OCI-LY1 (cell line): Measurements from ENCODE around the gene CPEB4.

ENCODE experiments used
- H2AFZ ChIP-seq: fragments of 200-600 bp; sonication (generic), shearing (Covaris generic); 2 replicates; pipeline ENCODE4 v1.6.0; 2014; ENCODE audit warnings: antibody characterized with exemption, mild to moderate bottlenecking, low read length
- H3F3A ChIP-seq: fragments of 200-600 bp; sonication (generic), shearing (Covaris generic); 2 replicates; pipeline ENCODE4 v1.6.0; 2014; ENCODE audit warnings: mild to moderate bottlenecking, antibody characterized with exemption, low read length, moderate library complexity; ENCODE audit not compliant: insufficient read depth
- H3K27ac ChIP-seq: fragments of 200-600 bp; sonication (generic); 2 replicates; pipeline ENCODE4 v1.5.1; 2014; ENCODE audit warnings: low read length, mixed run types, mild to moderate bottlenecking, low read depth; ENCODE audit not compliant: poor library complexity, severe bottlenecking
- H3K27me3 ChIP-seq: fragments of 200-600 bp; sonication (generic); 2 replicates; pipeline ENCODE4 v1.6.0; 2014; ENCODE audit warnings: antibody characterized with exemption, mild to moderate bottlenecking, low read length, moderate library complexity; ENCODE audit not compliant: insufficient read depth
- H3K36me3 ChIP-seq: fragments of 200-600 bp; sonication (generic); 2 replicates; pipeline ENCODE4 v1.6.1; 2014; ENCODE audit warnings: mild to moderate bottlenecking, antibody characterized with exemption, low read length, moderate library complexity, mixed read lengths; ENCODE audit not compliant: insufficient read depth
- H3K4me1 ChIP-seq: fragments of 200-600 bp; sonication (generic); 2 replicates; pipeline ENCODE4 v1.5.1; 2014; ENCODE audit warnings: mild to moderate bottlenecking, low read length, moderate library complexity; ENCODE audit not compliant: insufficient read depth, severe bottlenecking
- H3K4me2 ChIP-seq: fragments of 200-600 bp; sonication (generic), shearing (Covaris generic); 2 replicates; pipeline ENCODE4 v1.6.1; 2014; ENCODE audit warnings: low read length
- H3K4me3 ChIP-seq: fragments of 200-600 bp; sonication (generic); 2 replicates; pipeline ENCODE4 v1.5.1; 2014; ENCODE audit warnings: low read length, low read depth, mild to moderate bottlenecking, mixed read lengths; ENCODE audit not compliant: poor library complexity, severe bottlenecking
- H3K79me2 ChIP-seq: fragments of 200-600 bp; shearing (Covaris generic); 2 replicates; pipeline ENCODE4 v1.6.1; 2016; ENCODE audit warnings: mixed run types, low read length, mixed read lengths; ENCODE audit not compliant: insufficient read depth
- H3K9ac ChIP-seq: fragments of 200-600 bp; sonication (generic), shearing (Covaris generic); 2 replicates; pipeline ENCODE4 v1.6.1; 2014; ENCODE audit warnings: mild to moderate bottlenecking, low read length, mixed read lengths
- H3K9me2 ChIP-seq: fragments of 200-600 bp; sonication (generic), shearing (Covaris generic); 2 replicates; pipeline ENCODE4 v1.6.1; 2014; ENCODE audit warnings: low read depth, mild to moderate bottlenecking, low read length, mixed read lengths
- H3K9me3 ChIP-seq: fragments of 200-600 bp; shearing (Covaris generic); 2 replicates; pipeline ENCODE4 v1.6.1; 2014; ENCODE audit warnings: low read length, mixed read lengths
- H4K20me1 ChIP-seq: fragments of 200-600 bp; sonication (generic), shearing (Covaris generic); 2 replicates; pipeline ENCODE4 v1.6.0; 2016; ENCODE audit warnings: mild to moderate bottlenecking, low read length; ENCODE audit not compliant: insufficient read depth
- EZH2 ChIP-seq: fragments of 200-600 bp; sonication (generic), shearing (Covaris generic); IDR thresholded peaks from 2 replicates; pipeline ENCODE4 v1.8.0; 2017; ENCODE audit warnings: borderline replicate concordance, mixed run types, mild to moderate bottlenecking, antibody characterized with exemption, low read length, moderate library complexity, mixed read lengths
- TF ChIP-seq, protein P1 (sequence below): fragments of 200-600 bp; sonication (generic), shearing (Covaris generic); IDR thresholded peaks from 2 replicates; pipeline ENCODE4 v1.5.1; 2017; ENCODE audit warnings: mild to moderate bottlenecking, antibody characterized with exemption, low read length, moderate library complexity, mixed read lengths

Gene CPEB4

DNA sequence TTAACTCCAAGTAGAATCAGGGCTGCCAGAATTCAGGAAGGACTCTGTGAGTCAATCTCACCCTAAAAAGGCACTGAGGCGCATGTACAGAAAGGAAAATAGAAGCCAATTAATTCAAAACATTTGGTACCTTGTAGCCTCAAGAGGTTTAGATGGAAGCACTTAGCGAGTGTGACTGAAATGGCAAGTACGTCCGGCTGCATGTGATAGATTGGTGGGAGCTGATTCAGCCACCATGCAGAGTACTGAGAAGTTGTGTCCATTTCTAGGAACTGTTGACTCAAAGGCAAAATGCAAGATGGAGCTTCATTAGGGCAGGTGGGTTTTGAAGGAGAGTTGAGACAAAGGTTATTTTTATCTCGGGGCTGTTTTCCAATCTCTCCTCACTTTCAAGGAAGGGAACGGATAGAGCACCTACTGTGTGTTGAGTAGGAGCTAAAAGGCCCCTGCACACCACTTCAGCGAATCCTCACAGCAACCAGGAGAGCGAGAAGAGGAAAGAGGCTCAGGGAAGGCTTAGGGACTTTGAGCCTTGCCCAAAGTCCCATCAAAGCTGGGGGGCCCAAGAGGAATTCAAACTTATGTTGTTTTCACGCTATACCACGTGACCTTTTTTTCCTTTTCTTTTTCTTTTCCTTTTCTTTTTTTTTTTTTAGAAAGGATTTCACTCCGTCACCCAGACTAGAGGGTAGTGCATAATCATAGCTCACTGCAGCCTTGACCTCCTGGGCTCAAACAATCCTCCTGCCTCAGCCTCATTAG is 34.6 kb upstream of the CPEB4 start:
- Histone ChIP-seq H3K79me2 (no peaks in the 10 kb centered on the region), H3K4me2 (no peak overlapping the region), H3K4me1 (no peaks in the 10 kb centered on the region), H3K9me2 (no peaks in the 10 kb centered on the region), H3K27ac (no peak overlapping the region), H3F3A (no peaks in the 10 kb centered on the region), H2AFZ (no peak overlapping the region), H3K9ac (no peak overlapping the region), H3K9me3 (peaks cover 8% of the 10 kb centered on the region), H3K27me3 (peaks cover 15% of the 10 kb centered on the region), H3K36me3 (no peaks in the 10 kb centered on the region; the same call in 1 of the 2 replicates), H3K4me3 (no peak overlapping the region), H4K20me1 (no peaks in the 10 kb centered on the region)
- no peak for TF ChIP-seq EZH2
- TF ChIP-seq, protein P1, sequence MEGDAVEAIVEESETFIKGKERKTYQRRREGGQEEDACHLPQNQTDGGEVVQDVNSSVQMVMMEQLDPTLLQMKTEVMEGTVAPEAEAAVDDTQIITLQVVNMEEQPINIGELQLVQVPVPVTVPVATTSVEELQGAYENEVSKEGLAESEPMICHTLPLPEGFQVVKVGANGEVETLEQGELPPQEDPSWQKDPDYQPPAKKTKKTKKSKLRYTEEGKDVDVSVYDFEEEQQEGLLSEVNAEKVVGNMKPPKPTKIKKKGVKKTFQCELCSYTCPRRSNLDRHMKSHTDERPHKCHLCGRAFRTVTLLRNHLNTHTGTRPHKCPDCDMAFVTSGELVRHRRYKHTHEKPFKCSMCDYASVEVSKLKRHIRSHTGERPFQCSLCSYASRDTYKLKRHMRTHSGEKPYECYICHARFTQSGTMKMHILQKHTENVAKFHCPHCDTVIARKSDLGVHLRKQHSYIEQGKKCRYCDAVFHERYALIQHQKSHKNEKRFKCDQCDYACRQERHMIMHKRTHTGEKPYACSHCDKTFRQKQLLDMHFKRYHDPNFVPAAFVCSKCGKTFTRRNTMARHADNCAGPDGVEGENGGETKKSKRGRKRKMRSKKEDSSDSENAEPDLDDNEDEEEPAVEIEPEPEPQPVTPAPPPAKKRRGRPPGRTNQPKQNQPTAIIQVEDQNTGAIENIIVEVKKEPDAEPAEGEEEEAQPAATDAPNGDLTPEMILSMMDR = no peak

DNA sequence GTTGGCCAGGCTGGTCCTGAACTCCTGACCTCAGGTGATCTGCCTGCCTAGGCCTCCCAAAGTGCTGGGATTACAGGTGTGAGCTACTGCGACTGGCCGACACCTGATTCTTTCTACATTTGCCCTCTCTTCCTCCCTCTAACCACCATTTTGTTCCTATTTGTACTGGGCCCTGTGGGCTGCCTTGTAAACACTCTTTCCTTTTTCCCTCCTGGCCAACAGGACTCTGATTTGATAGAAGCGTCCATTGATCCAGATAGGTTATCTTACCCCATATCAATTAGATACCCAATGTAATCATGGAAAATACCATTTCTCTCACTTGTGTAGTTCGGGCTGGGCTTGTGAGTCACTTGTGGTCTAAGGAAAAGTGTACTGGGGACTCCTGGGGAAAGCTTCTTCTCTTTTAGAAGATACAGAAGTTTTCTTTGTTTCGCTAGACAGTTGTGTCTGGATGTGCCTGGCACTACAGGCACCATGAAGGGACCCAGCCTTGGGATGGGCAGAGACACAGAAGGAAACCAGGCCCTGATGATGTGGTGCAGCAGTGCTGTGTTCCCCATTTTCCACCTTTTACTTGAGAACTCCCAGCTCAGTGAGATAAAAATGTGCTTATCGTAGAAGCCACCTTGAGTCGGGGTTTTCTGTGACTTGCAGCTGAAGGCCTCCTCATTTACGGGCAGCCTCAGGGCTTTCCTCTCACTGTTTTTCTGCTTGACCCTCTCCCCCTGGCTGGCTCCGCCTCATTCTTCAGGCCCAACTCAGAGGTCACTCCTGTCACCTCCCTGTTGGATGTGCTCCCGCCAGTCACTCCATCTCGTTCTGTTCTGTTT is 32.8 kb upstream of the CPEB4 start:
- Histone ChIP-seq H3F3A (no peaks in the 10 kb centered on the region), H3K9me2 (no peaks in the 10 kb centered on the region), H3K9me3 (no peaks in the 10 kb centered on the region), H3K79me2 (no peaks in the 10 kb centered on the region), H2AFZ (no peak overlapping the region), H3K27me3 (peaks cover 7% of the 10 kb centered on the region; the same call in 1 of the 2 replicates), H3K9ac (no peak overlapping the region), H3K4me3 (no peak overlapping the region), H3K36me3 (no peaks in the 10 kb centered on the region), H3K4me1 (peaks cover 7% of the 10 kb centered on the region), H3K27ac (no peak overlapping the region), H4K20me1 (no peaks in the 10 kb centered on the region), H3K4me2 (no peak overlapping the region)
- no peak for TF ChIP-seq EZH2
- TF ChIP-seq, protein P1 = no peak

DNA sequence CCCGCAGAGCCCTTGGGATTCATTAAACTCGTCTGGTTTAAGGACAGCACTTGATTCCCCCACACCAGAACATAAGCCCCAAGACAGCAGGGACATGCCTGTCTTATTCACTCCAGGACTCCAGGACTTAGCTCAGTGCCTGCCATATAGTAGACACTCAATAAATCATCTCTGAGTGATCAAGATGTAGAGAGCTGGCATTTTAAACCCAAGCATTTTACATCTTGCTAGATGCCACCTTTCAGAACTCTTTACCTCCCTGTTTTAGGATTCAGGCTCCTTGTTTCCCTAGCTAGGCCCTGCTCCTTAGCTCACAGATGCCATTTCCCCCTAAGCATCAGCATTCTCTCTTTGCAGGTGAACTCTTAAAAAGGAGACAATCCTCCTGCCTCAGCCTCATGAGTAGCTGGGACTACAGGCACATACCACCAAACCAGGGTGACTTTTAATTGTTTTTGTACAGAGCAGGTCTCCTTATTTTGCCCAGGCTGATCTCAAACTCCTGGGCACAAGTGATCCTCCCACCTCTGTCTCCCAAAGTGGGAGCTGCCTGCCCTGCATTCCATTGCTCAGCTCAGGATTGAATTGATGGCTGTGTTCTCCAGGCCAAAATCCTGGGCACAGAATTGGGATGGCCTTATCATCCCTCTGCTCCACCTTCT is 32.0 kb upstream of the CPEB4 start:
- Histone ChIP-seq H3K4me2 (no peak overlapping the region), H3K79me2 (no peaks in the 10 kb centered on the region), H2AFZ (no peak overlapping the region), H3K4me3 (no peak overlapping the region), H3K4me1 (peaks cover 8% of the 10 kb centered on the region), H3K9me3 (no peaks in the 10 kb centered on the region), H3K27me3 (peaks cover 7% of the 10 kb centered on the region; the same call in 1 of the 2 replicates), H3K9ac (no peak overlapping the region), H3K27ac (no peak overlapping the region), H3K36me3 (no peaks in the 10 kb centered on the region), H4K20me1 (no peaks in the 10 kb centered on the region), H3K9me2 (no peaks in the 10 kb centered on the region), H3F3A (no peaks in the 10 kb centered on the region)
- TF ChIP-seq EZH2 = no peak
- TF ChIP-seq, protein P1 = no peak
